Measurements from ENCODE around the gene CARS1. TPM values are rescaled to one million over a fixed set of nuclear protein-coding genes. Genes with fewer than 3 reads are reported as not detected.

The CARS1 gene
- total and polyA plus RNA-seq, 2 of the 8 experiments (the other 6 are each of a cell fraction or from before 2014, with no cell fraction given), result 44.1 to 100 TPM

DNA sequence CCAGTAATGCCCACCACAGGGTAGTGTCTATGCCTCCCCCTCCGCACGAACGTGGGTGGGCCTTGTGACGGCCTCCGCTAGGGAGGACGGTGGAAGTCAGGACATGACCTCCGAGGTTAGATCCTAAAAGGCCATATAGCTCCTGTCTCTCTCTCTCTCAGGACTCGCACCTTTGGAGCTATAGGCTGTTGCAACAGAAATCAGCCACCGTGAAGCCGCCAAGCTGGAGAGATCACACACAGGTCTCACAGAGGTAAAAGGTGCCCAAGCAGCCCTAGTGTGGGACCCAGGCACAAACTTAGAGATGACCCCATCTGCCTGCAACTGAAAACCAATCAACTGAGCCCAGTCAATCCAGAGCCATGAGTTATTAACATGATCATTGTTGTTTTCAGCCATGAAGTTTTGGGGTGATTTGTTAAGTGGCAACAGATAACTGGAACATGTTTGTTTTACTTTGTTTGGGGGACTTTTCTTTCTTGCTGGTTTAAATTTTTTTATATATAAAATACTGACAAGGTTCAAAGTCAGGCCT lies 57.7 kb downstream of the CARS1 start:
- no peak for FAIRE-seq
- CTCF ChIA-PET (ENCODE audit: partially characterized antibody), result interaction anchor here (1.4 to 3.3 kb wide), 4 partner anchors 8 to 409 kb away, joined by 3 to 27 read pairs (median 10); no protein-coding TSS in a partner anchor

More for the DNA sequence above, 57.7 kb downstream of the CARS1 start:
- Histone ChIP-seq H3K4me1 (replicated peaks in 1 of 4; ENCODE audit: control insufficient read depth in 3 of 4, insufficient read depth in 4 of 4, low read length in 3 of 4) (peaks cover 0 to 3% (median 0%) of the 10 kb centered on the region in 4 experiments; a peak in 2 of 7 replicates), H2BK5ac (ENCODE audit: low read depth, low read length) (no peak overlapping the region), H3K23ac (ENCODE audit: insufficient read length) (no peak overlapping the region), H3K36me3 (ENCODE audit: control insufficient read depth in 2 of 4, insufficient read depth in 4 of 4, low read length in 3 of 4) (peaks cover 13 to 39% (median 34%) of the 10 kb centered on the region in 4 experiments; a peak in 6 of 8 replicates), H4K5ac (ENCODE audit: insufficient read length, low read depth, low read length) (no peak overlapping the region), H3K27me3 (replicated peaks in 1 of 4; ENCODE audit: control insufficient read depth in 3 of 4, extremely low read depth in 1 of 4, insufficient read depth in 3 of 4, low read length in 3 of 4) (no peaks in the 10 kb centered on the region), H3K79me1 (ENCODE audit: low read depth, low read length) (no peaks in the 10 kb centered on the region), H3K27ac (ENCODE audit: low read depth, low read length) (no peak overlapping the region), H2BK12ac (ENCODE audit: low read depth, low read length) (no peak overlapping the region), H3K4me2 (ENCODE audit: insufficient read depth in 1 of 2, low read depth in 2 of 2, low read length in 2 of 2) (no peak overlapping the region), H2AFZ (ENCODE audit: low read length) (no peak overlapping the region), H3K9me3 (ENCODE audit: insufficient read depth in 2 of 2, low read depth in 1 of 2, low read length in 1 of 2) (no peaks in the 10 kb centered on the region), H3K4ac (replicated peaks; ENCODE audit: insufficient read length, low read depth, low read length) (no peak overlapping the region), H3K14ac (ENCODE audit: insufficient read length) (no peak overlapping the region), H4K8ac (ENCODE audit: extremely low read depth, insufficient read depth, low read length) (no peak overlapping the region), H3K9ac (replicated peaks in 1 of 4; ENCODE audit: extremely low read depth in 1 of 4, low read depth in 3 of 4, low read length in 3 of 4) (no peak overlapping the region), H3K4me3 (ENCODE audit: extremely low read depth in 1 of 4, insufficient read depth in 2 of 4, low read depth in 3 of 4, low read length in 4 of 4) (no peak overlapping the region), H3K18ac (ENCODE audit: extremely low read depth, low read length) (no peak overlapping the region), H3K56ac (replicated peaks; ENCODE audit: insufficient read length, low read depth, low read length) (no peak overlapping the region), H2BK20ac (ENCODE audit: low read length) (no peak overlapping the region), H4K91ac (replicated peaks; ENCODE audit: insufficient read length, low read length) (no peak overlapping the region), H2BK15ac (ENCODE audit: low read length) (no peak overlapping the region), H2AK5ac (ENCODE audit: low read depth, low read length) (no peak overlapping the region), H2BK120ac (replicated peaks; ENCODE audit: low read depth, low read length) (no peak overlapping the region), H4K20me1 (replicated peaks in 1 of 2; ENCODE audit: control insufficient read depth in 1 of 2, insufficient read depth in 2 of 2, low read length in 2 of 2) (peaks cover 8 to 15% of the 10 kb centered on the region in 2 experiments), H3K23me2 (ENCODE audit: low read depth, low read length) (no peaks in the 10 kb centered on the region), H3K79me2 (ENCODE audit: control insufficient read depth in 1 of 2, insufficient read depth in 2 of 2, low read length in 2 of 2) (no peaks in the 10 kb centered on the region)
- WGBS, 2 experiments (ENCODE audit: extremely low coverage in 1 of 2, insufficient coverage in 1 of 2, insufficient read length in 1 of 2, insufficient replicate concordance in 2 of 2, low coverage in 1 of 2, low lambda C conversion rate in 2 of 2, missing lambda C conversion rate in 1 of 2), result 83% methylated on average over 10 of the region's 10 CpGs; no CpG with 5 or more reads in 1 of the 2 experiments
- no peak for TF ChIP-seq NRF1 (IDR thresholded peaks at IDR 0.05; ENCODE audit: low read depth, low read length)
- TF ChIP-seq FOSL1 (IDR thresholded peaks at IDR 0.05; ENCODE audit: insufficient read depth, low read depth, low read length), result no peak
- TF ChIP-seq ATF3 (IDR thresholded peaks at IDR 0.05; ENCODE audit: insufficient read depth, low read depth, low read length), result no peak
- TF ChIP-seq BCL11A (IDR thresholded peaks at IDR 0.05; ENCODE audit: low read depth in 2 of 2, low read length in 2 of 2), result no peak
- no peak for TF ChIP-seq POLR2AphosphoS5 (IDR thresholded peaks at IDR 0.05; ENCODE audit: low read depth, low read length)
- POLR2A ChIA-PET (ENCODE audit: partially characterized antibody), result interaction anchor here (0.7 to 2.6 kb wide), 5 partner anchors 9 to 52 kb away, joined by 3 to 14 read pairs (median 5); no protein-coding TSS in a partner anchor
- no peak for DNase-seq (ENCODE audit: low read depth in 1 of 2, low spot score in 2 of 2)
